SK-N-SH treated with all-trans-retinoic acid at 6 μM for 48 hours (cell line): ENCODE results near the gene GPBP1.

Experiments
- ARNTL ChIP-seq: fragments of 450-650 bp; formaldehyde crosslinking; IDR thresholded peaks from 2 replicates; pipeline ENCODE4 v1.5.0; 2020; ENCODE audit warnings: low read depth, mild to moderate bottlenecking, moderate library complexity, borderline replicate concordance
- BACH2 ChIP-seq: fragments of 250-450 bp; sonication (Bioruptor Pico); IDR thresholded peaks from 2 replicates; pipeline ENCODE4 v1.9.0; 2021; ENCODE audit warnings: mild to moderate bottlenecking, borderline replicate concordance
- CREB5 ChIP-seq: fragments of 250-450 bp; sonication (Bioruptor Pico); IDR thresholded peaks from 2 replicates; pipeline ENCODE4 v1.5.1; 2020; ENCODE audit warnings: low read depth, mild to moderate bottlenecking, moderate library complexity
- ISL1 ChIP-seq: fragments of 250-450 bp; sonication (Bioruptor Pico); IDR thresholded peaks from 2 replicates; pipeline ENCODE4 v2.1.2; 2022; ENCODE audit warnings: mild to moderate bottlenecking, moderate library complexity
- PATZ1 ChIP-seq: fragments of 250-450 bp; sonication (Bioruptor Pico); IDR thresholded peaks from 2 replicates; pipeline ENCODE4 v1.8.0; 2020; ENCODE audit warnings: mild to moderate bottlenecking, moderate library complexity, borderline replicate concordance

GRCh38 chr5:57244331-57244730 is 70.5 kb downstream of the GPBP1 start:
- no peak for TF ChIP-seq PATZ1
- TF ChIP-seq CREB5 (CRISPR knock-in tag): no peak
- TF ChIP-seq BACH2 (CRISPR knock-in tag): no peak
- no peak for TF ChIP-seq ARNTL (CRISPR knock-in tag)
- no peak for TF ChIP-seq ISL1 (CRISPR knock-in tag)
